NCI-H2107 treated with DMSO at 0.1 percent for 48 hours (cell line): ENCODE measurements around the gene ELANE.
"Not testable (repeated sequence)": the region's sequence is repeated elsewhere in the genome, so short reads cannot be mapped to it uniquely, and the experiment has no call there.

ENCODE experiments used
- DNase-seq: peaks from one replicate; lab custom pipeline; 2025; ENCODE audit not compliant: unreplicated experiment; lab: John Stamatoyannopoulos, UW

Gene ELANE

DNA sequence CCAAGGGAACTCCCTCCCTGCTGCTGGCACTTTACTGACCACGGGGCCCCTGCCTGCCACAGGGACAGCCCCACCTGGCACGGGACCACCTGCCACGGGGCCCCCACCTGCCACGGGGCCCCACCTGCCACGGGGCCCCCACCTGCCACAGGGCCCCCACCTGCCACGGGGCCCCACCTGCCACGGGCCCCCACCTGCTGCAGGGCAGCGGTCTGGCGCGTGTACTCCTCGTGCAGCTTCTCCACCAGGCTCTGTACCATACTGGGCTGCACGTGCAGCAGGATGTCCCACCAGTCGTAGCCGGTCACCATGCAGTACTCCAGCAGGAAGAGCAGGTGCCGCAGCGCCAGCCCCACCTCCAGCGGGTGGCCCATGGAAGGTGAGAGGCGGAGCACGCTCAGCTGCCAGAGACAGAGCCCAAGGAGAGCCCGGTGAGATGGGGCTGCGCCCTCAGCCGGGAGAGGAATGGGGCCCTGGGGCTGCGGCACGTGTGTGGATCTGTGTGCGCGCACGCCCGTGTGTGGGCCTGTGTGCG lies 24.7 kb downstream of the ELANE start:
- DNase-seq, result peak; percentile 57

DNA sequence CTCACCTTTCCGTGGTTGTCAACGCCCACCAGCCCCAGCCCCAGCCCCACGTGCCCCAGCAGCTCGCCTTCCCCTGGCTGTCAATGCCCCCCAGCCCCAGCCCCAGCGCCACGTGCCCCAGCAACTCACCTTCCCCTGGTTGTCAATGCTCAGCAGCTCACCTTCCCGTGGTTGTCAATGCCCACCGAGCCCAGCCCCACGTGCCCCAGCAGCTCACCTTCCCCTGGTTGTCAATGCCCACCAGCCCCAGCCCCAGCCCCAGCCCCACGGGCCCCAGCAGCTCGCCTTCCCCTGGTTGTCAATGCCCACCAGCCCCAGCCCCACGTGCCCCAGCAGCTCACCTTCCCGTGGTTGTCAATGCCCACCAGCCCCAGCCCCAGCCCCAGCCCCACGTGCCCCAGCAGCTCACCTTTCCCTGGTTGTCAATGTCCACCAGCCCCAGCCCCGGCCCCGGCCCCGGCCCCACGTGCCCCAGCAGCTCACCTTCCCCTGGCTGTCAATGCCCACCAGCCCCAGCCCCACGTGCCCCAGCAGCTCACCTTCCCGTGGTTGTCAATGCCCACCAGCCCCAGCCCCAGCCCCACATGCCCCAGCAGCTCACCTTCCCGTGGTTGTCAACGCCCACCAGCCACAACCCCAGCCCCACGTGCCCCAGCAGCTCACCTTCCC lies 26.0 kb downstream of the ELANE start:
- DNase-seq, result not testable (repeated sequence)

DNA sequence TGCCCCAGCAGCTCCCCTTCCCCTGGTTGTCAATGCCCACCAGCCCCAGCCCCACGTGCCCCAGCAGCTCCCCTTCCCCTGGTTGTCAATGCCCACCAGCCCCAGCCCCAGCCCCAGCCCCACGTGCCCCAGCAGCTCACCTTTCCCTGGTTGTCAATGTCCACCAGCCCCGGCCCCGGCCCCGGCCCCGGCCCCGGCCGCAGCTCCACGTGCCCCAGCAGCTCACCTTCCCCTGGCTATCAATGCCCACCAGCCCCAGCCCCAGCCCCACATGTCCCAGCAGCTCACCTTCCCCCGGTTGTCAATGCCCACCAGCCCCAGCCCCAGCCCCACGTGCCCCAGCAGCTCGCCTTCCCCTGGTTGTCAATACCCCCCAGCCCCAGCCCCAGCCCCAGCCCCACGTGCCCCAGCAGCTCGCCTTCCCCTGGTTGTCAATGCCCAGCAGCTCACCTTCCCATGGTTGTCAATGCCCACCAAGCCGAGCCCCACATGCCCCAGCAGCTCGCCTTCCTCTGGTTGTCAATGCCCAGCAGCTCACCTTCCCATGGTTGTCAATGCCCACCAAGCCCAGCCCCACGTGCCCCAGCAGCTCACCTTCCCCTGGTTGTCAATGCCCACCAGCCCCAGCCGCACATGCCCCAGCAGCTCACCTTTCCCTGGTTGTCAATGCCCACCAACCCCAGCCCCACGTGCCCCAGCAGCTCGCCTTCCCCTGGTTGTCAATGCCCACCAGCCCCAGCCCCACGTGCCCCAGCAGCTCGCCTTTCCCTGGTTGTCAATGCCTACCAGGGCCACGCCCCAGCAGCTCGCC lies 26.9 kb downstream of the ELANE start:
- DNase-seq, result not testable (repeated sequence)

DNA sequence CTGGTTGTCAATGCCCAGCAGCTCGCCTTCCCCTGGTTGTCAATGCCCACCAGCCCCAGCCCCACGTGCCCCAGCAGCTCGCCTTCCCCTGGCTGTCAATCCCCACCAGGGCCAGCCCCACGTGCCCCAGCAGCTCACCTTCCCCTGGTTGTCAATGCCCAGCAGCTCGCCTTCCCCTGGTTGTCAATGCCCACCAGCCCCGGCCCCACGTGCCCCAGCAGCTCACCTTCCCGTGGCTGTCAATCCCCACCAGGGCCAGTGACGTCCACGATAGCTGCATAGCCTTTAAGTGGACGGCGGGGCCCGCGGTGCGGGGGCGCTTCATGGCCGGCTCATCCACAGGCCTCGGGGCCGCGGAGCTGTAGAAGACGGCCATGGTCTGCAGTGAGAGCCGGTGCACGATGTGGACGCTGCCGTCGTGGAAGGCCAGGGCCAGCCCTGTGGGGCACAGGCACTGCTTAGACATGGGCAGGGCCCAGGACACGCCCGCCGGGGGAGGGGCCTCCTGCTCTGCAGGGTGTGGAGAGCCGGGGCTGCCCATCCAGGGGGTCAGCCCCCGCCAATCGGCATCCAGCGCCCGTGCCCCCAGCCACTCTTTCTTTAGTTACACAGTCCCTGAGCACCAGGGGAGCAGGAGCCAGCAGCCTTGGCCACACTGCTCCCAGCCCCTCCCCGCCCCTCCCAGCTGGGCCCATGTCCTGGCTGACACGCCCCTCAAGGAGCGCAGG lies 27.8 kb downstream of the ELANE start:
- no peak for DNase-seq

DNA sequence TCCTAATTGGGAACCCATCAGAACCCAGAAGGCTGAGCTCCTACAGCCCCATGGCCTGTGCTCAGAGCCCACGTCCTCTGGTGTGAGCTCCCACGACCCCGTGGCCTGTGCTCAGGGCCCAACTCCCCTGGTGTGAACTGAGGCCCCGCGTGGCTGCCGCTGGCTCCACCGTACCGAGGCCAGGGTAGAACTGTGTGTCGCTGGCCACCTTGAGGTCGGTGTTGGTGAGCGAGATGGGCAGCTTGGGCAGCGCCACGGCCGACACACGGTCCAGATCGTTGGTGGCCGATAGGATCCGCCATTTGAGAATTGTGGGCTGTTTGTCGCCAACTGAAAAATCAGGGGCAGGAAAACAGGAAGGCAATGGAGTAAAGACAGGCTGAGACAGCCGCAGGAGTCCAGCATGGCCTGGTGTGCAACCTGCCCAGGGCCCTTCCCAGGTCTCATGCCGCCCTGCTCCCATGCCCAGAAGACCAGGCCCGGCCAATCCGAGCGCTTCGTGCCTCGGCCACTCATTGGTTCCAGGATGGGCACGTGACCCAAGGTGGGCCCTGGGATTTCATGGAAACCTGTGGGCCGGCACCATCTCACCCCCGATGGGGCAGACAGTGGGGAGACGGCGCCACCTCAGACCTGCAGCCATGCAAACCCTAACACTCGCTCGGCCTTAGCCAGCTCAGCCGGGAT lies 29.4 kb downstream of the ELANE start:
- no peak for DNase-seq

DNA sequence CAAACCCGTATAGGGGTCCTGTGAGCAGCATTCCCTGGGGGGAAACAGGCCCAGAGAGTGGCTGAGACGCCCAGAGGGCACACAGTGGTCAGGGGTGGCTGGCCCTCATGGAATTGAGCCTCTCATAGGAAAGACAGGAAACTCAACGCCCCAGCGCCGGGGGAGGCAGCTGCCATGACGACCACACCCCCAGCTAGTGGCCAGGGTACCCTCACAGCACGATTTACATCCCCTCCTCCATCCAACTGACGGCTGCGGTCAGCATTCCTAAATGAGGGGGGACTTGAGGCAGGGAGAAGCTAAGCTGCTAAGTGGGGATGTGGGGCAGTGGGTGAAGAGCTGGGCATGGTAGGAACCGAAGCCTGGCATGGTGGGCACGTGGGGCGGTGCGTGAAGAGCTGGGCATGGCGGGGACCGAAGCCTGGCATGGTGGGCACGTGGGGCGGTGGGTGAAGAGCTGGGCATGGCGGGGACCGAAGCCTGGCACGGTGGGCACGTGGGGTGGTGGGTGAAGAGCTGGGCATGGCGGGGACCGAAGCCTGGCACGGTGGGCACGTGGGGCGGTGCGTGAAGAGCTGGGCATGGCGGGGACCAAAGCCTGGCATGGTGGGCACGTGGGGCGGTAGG lies 30.9 kb downstream of the ELANE start:
- DNase-seq, result no peak

DNA sequence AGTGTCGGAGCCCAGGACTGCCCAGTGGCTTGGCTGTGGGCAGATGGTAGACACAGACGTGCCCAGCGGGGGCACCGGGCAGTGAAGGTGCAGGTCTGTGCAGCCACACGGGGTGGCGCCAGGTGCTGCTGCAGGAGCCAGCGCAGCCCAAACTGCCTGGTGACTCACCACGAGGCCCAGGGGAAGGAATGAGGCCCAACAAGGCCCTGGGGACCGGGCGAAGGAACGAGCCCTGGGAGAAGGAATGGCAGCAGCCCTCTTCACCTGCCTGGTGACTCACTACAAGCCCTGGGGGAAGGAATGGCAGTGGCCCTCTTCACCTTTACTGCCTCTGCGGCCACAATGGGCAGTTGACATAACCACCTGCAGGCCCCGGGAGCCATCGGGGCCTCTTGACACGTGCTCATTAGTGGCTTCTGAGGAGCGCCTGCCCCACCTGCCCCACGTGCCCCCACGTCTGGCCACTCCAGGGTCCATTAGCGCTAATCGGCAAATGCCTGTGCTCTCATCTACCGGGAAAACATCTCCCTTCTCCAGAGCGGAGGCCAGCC lies 31.6 kb downstream of the ELANE start:
- DNase-seq, result peak; percentile 49

DNA sequence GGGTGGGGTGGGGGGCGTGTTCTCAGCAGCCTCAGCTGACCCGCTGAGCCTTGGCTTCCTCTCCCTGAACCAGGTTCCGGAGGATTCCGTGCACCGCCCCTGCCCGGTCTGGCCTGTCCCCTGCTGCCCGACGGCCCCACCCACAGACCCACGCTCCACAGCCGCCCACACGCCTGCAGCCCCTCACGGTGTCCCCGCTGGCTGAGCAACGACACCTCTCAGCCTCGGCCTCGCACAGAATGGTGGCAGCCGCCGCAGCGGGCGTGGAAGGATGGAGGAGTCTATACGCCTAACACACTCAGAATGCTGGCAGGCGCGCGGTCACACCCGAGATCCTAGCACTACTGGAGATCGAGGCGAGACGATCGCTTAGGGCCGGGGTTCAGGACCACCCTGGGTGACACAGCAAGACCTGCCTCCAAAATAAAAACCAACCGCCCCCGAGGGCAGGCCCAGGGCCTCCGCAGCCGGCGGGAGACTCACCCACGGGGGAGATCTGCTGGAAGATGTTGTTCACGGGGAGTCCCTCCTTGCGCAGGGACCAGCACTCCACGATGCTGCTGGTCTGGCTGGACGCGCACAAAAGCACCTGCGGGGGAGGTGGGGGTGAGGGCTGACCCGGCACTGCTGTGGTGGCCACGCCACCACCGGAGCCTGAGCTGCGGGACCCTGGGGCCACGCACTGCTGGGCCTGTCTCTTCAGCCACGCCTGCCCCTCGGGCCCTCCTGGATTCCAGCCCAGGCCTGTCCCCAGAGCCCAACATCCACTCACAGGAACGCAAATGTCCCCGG lies 32.5 kb downstream of the ELANE start:
- no peak for DNase-seq

DNA sequence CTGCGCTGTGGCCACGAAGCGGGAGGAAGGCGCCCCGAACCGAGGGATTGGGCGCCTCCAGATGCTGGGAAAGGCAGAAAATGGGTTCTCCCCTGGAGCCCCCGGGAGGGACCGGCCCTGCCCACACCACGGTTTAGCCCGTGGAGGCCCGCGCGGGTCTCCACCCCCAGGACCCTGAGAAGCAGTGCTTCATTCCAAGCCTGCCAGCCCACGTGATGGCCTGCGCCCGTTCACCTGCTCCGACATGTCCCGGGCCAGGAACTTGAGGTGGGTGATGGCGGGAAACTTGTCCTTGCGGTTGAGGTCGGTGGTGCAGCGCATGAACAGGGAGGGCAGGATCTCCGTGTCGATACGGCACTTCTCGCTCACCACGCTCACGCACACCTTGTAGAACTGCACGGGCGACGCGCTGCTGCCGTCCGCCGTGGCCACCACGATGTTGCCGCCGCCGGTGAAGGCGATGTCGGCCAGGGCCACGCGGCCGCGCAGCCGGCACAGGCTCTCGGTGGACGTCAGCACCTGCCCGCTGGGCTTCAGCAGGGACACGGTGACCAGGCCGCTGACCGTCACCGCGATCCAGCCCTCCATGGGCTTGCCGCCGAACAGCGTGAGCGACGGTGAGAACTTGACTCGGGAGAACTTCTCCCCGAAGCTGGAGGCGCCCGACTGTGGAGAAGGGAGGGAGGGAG lies 33.6 kb downstream of the ELANE start:
- no peak for DNase-seq

DNA sequence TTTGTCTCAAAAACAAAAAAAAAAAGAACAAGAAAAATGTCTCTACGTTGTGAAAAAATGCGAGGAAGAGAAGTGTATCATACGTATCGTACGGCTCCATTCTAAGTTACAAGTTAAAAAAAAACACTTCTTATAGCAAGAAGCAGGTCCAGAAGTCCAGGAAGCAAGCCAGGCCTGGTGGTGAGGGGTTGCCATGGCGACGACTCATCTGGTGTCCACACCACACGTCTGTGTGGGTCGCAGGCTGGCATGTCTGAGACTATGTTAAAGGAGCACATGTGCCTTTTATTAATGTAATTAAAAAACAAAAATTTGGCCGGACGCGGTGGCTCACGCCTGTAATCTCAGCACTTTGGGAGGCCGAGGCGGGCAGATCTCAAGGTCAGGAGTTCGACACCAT lies 35.0 kb downstream of the ELANE start:
- DNase-seq, result no peak

DNA sequence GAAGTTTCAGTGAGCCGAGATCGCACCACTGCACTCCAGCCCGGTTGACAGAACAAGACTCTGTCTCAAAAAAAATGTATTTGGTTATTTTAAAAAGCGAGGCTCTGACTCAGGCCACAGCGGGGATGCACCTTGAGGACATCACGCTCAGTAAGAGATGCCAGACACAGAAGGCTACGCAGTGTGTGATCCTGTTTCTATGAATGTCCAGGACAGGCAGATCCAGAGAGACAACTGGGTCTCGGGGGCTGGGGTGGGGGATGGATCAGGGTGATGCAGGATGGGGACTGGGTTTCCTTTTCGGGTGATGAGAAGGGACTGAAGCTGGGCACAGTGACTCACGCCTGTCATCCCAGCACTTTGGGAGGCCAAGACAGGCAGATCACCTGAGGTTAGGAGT lies 35.5 kb downstream of the ELANE start:
- DNase-seq, result no peak

DNA sequence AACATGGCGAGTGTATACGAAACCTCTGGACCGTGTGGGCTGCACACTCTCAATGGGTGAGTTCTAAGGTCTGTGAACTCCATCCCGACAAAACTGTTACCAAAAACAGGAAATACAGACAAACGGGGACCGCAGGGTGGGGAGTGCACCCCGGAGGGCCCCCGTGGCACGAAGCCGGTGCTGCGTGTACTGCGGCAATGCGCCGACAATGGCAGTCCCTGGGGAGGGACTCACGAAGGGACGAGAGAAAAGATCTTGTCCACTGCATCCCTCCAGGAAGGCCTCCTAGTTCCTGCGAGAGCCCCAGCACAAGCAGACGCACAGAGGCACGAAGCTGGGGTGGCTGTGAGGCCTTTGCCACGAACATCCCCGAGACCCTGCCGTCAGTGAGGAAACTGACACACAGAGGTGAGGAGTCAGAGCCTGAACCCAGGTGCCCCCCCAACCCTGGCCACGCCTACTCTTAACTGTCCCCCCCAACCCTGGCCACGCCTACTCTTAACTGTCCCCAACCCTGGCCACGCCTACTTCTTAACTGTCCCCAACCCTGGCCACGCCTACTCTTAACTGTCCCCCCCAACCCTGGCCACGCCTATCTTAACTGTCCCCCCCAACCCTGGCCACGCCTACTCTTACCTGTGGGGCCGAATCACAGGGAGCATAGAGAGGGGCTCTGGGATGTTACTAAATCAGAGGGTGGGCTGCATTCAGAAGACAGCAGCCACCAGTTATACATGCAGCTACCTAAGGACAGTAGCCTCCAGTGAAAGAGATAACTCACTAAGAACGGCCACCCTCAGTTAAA lies 36.7 kb downstream of the ELANE start:
- DNase-seq, result no peak

DNA sequence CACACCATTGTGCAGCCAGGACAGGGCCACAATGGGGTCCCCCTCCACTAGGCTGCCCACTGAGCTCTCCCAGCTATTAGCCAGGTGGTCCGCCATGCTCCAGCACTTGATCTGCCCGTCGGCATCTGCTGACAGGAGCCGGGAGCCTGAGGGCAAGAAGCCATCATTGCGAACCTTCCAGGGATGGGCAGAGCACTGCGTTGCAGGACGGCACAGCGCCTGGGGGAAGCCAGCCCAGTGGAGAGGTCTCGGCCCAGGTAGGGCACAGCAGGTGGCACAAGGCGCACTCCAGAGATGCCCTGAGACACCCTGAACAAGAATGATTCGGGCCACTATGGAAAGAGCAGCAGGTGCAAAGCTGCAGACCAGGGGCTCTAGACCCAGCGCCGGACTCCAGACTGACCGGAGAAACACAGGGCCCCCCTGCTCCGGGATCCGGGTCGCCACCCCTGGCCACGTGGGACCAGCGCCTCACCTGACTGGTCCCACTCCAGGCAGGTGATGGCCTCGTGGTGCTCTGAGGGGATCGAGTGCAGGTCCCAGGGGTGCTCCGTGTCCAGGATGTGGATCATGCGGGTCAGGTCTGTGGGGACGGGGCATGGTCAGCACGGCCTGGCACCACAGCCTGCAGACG lies 37.7 kb downstream of the ELANE start:
- DNase-seq, result no peak

DNA sequence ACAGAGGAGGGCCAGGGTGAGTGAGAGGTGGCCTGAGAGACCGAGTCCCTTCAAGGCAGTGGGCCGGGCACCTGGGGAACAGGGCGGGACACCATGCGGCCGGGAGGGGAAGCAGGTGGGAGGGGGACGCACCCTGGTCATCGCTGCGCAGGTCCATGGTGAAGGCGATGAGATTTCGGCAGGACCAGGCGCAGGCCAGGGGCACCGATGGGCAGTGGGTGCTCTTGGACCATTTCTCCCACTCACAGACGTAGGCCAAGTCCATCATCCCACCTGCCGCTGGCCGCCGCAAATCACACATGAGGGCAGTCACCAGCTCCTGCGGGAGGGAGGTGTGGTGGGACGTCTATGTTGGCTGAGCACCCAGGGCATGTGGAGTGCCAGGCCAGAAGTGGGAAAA lies 38.7 kb downstream of the ELANE start:
- DNase-seq, result no peak

DNA sequence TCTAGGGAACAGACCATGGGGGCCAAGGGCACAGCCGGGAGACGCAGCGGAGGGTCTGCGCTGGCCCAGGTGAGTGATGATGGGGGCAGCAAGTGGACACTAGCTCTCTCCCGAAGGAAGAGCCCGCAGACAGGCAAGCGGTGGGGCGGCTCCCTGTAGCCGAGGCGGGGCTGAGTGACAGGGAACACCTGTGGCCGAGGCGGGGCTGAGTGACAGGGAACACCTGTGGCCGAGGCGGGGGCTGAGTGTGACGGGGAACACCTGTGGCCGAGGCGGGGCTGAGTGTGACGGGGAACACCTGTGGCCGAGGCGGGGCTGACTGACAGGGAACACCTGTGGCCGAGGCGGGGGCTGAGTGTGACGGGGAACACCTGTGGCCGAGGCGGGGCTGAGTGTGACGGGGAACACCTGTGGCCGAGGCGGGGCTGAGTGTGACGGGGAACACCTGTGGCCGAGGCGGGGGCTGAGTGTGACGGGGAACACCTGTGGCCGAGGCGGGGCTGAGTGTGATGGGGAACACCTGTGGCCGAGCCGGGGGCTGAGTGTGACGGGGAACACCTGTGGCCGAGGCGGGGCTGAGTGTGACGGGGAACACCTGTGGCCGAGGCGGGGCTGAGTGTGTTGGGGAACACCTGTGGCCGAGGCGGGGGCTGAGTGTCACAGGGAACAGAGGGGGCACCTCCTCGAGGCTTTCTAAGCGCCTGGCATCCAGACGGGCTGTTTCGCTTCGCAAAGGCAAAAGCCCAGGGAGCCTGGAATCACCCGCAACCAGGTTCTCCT lies 39.5 kb downstream of the ELANE start:
- DNase-seq, result not testable (repeated sequence)

DNA sequence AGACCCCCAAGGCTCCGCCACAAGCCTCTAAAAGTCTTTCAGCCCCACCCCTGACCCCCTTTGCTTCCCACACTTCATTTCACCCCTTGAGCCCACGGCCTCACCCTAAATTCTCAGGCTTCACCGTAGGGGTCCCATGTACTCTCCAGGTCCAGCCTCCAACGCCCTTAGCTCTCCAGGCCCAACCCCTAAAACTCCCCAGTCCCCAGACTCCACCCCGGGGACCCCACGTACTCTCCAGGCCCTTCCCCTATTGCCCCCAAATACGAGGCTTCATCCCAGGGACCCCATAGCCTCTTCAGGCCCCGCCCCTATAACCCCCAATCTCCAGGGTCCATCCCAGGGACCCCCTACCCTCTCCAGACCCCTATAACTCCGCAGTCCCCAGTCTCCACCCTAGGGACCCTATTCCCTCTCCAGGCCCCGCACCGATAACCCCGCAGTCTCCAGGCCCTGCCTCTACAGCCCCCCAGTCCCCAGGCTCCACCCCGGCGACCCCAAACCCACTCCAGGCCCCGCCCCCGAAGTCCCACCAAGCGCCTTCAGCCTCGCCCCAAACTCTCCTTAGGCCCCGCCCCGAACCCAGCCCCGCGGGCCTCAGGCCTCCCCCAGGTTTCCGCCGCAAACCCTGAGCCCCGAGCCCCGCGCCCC lies 40.3 kb downstream of the ELANE start:
- DNase-seq, result no peak
